SKM-1 (cell line): ENCODE measurements around the gene NFU1.

ENCODE experiments used
- DNase-seq: peaks from one replicate; lab custom pipeline; 2025; ENCODE audit not compliant: unreplicated experiment; lab: John Stamatoyannopoulos, UW

The NFU1 gene

DNA sequence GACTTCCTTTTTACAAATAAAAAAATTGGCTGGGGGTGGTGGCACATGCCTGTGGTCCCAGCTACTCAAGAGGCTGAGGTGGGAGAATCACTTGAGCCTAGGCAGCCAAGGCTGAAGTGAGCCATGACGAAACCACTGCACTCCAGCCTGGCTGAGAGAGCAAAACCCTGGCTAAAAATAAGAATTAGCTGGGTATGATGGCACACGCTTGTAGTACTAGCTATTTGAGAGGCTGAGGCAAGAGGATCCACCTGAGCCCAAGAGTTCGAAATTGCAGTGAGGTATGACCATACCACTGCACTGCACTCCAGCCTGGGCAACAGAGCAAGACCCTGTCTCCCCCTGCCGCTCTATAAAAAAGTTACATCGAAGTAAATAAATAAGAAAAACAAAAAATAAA lies 83.9 kb downstream of the NFU1 start:
- DNase-seq, result no peak

- DNase-seq, result no peak
Observed at GRCh38 chr2:69348781-69349180, 88.5 kb downstream of the NFU1 start.
